ENCODE data around the gene VAV2. TPM values are rescaled to one million over a fixed set of nuclear protein-coding genes. Genes with fewer than 3 reads are reported as not detected.

VAV2 gene
- total and polyA plus RNA-seq, 2 of the 4 experiments (the other 2 are of a cell fraction) = 10.8 to 13.4 TPM

GRCh38 chr9:133714606-133715294 lies 277.4 kb downstream of the VAV2 start:
- H3K4me1 ChIP-seq (ENCODE audit: control insufficient read depth, insufficient read depth, low read length) = peaks cover 30% of the 10 kb centered on the region
- ChIA-PET POLR2A (ENCODE audit: unreplicated experiment) (interaction anchor here (0.5 to 0.6 kb wide), 2 partner anchors 266 to 744 kb away, joined by 3 read pairs; no protein-coding TSS in a partner anchor), CTCF (interaction anchor here (0.6 kb wide), 1 partner anchor 126 kb away, joined by 3 read pairs; no protein-coding TSS in a partner anchor)
- H3K9me3 ChIP-seq (ENCODE audit: control insufficient read depth, insufficient read depth, low read length) = no peaks in the 10 kb centered on the region
- peaks cover 0 to 7% of the 10 kb centered on the region in 2 experiments; a peak in 2 of 4 replicates for H3K79me1 ChIP-seq (ENCODE audit: low read depth in 1 of 2, low read length in 2 of 2)
- H3K4me3 ChIP-seq (ENCODE audit: insufficient read depth, low read depth, low read length) = no peak overlapping the region
- H3K27me3 ChIP-seq (ENCODE audit: control insufficient read depth, insufficient read depth, low read length) = no peaks in the 10 kb centered on the region
- ATAC-seq (ENCODE audit: low read depth) (peak; percentile 36), DNase-seq (peak; percentile 84)
- BruUV-seq (replicated peaks) = no TSS peak
- H3K56ac ChIP-seq (ENCODE audit: extremely low read depth, insufficient read depth, low read length) = peak overlapping the region; percentile 83
- H3K14ac ChIP-seq (replicated peaks; ENCODE audit: low read depth, low read length) = peak overlapping the region; percentile 84; the same call in 1 of the 2 replicates
- peak overlapping the region; percentile 48; the same call in 1 of the 2 replicates for H3K4me2 ChIP-seq (ENCODE audit: low read depth, low read length)
- peak overlapping the region; percentile 94 for H4K91ac ChIP-seq (ENCODE audit: insufficient read depth, low read depth, low read length)
- peak overlapping the region; percentile 71; the same call in 2 of the 3 replicates for H2BK15ac ChIP-seq (ENCODE audit: low read depth, low read length)
- H4K20me1 ChIP-seq (ENCODE audit: insufficient read depth, low read length) = no peaks in the 10 kb centered on the region
- peak overlapping the region; percentile 89 for H3K27ac ChIP-seq (ENCODE audit: insufficient read depth, low read length)
- peaks cover 8% of the 10 kb centered on the region for H3K9me1 ChIP-seq (ENCODE audit: insufficient read depth, low read length)
- 40% methylated on average over 1 of the region's 15 CpGs; no CpG with 5 or more reads in 1 of the 2 experiments for WGBS, 2 experiments (ENCODE audit: extremely low coverage in 2 of 2, insufficient read length in 1 of 2)
- peak overlapping the region; percentile 73 for H2AK5ac ChIP-seq (ENCODE audit: low read depth, low read length)
- peak overlapping the region; percentile 90 for H3K18ac ChIP-seq (ENCODE audit: low read depth, low read length)
- peak overlapping the region; percentile 87 for H2AFZ ChIP-seq (replicated peaks; ENCODE audit: low read length, poor library complexity)
- peak overlapping the region; percentile 93 for H3K4ac ChIP-seq (ENCODE audit: low read depth, low read length)
- H3K23ac ChIP-seq (ENCODE audit: low read depth, low read length) = peak overlapping the region; percentile 84; the same call in 1 of the 2 replicates
- dilution Hi-C loops (cut with HindIII; ENCODE audit: low sequenced_read_pairs, unreplicated experiment) = no loop called here
- H4K5ac ChIP-seq (ENCODE audit: low read depth, low read length) = peak overlapping the region; percentile 94; the same call in 1 of the 2 replicates
- intact Hi-C loops (cut with micrococcal nuclease) = no loop called here
- in situ Hi-C loops (cut with MboI; ENCODE audit: low sequenced_read_pairs) = no loop called here
- H2BK120ac ChIP-seq (ENCODE audit: low read depth, low read length) = peak overlapping the region; percentile 95
- H4K8ac ChIP-seq (ENCODE audit: low read depth in 2 of 2, low read length in 2 of 2) = peak overlapping the region; percentile 69 to 92
- peak overlapping the region; percentile 54; the same call in 1 of the 2 replicates for H3K9ac ChIP-seq (ENCODE audit: low read depth, low read length)
- H2BK20ac ChIP-seq (ENCODE audit: low read depth, low read length) = peak overlapping the region; percentile 57
- peak overlapping the region; percentile 89 for H2AK9ac ChIP-seq (replicated peaks; ENCODE audit: low read depth, low read length, poor library complexity)
- H3K36me3 ChIP-seq (ENCODE audit: control insufficient read depth, insufficient read depth, low read length) = no peaks in the 10 kb centered on the region
- H2BK5ac ChIP-seq (ENCODE audit: low read depth, low read length, poor library complexity, severe bottlenecking) = peak overlapping the region; percentile 92
- TF ChIP-seq MXI1 (IDR thresholded peaks at IDR 0.05; ENCODE audit: borderline replicate concordance, low read depth, low read length) (no peak), MAFK (IDR thresholded peaks at IDR 0.05; ENCODE audit: low read depth, low read length) (no peak), CTCF (conservative IDR thresholded peaks at IDR 0.05; ENCODE audit: low read depth, low read length) (no peak), USF2 (IDR thresholded peaks at IDR 0.05; ENCODE audit: low read depth, low read length) (peak; percentile 25; the same call in 1 of the 2 replicates), RFX5 (IDR thresholded peaks at IDR 0.05; ENCODE audit: low read depth, low read length) (no peak), CHD1 (IDR thresholded peaks at IDR 0.05; ENCODE audit: low read depth, low read length) (no peak), CEBPB (IDR thresholded peaks at IDR 0.05; ENCODE audit: low read depth, low read length) (peak; percentile 71), MAZ (IDR thresholded peaks at IDR 0.05; ENCODE audit: borderline replicate concordance, low read depth, low read length) (no peak), POLR2A (IDR thresholded peaks at IDR 0.05; ENCODE audit: low read depth, low read length) (no peak), BHLHE40 (IDR thresholded peaks at IDR 0.05; ENCODE audit: low read depth, low read length) (no peak), NFE2L2 (IDR thresholded peaks at IDR 0.05; ENCODE audit: low read depth, low read length) (no peak), ELK1 (IDR thresholded peaks at IDR 0.05; ENCODE audit: borderline replicate concordance, low read depth, low read length) (no peak), FOS (IDR thresholded peaks at IDR 0.05; ENCODE audit: low read depth, low read length) (peak; percentile 52; the same call in 1 of the 2 replicates), SMC3 (IDR thresholded peaks at IDR 0.05; ENCODE audit: low read depth, low read length) (no peak)
